ENCODE data around the gene ZDHHC11B. TPM values are rescaled to one million over a fixed set of nuclear protein-coding genes. Genes with fewer than 3 reads are reported as not detected.

Gene ZDHHC11B
- total RNA-seq, 1 experiment from 2014 or later: 3.8 TPM

GRCh38 chr5:763998-764781 is 20.3 kb downstream of the ZDHHC11B start (continued):
- TF ChIP-seq CTCF (IDR thresholded peaks at IDR 0.05 in 2 of 3, conservative IDR thresholded peaks at IDR 0.05 in 1 of 3; ENCODE audit: borderline replicate concordance in 1 of 3, insufficient read depth in 1 of 3, low read depth in 2 of 3, low read length in 2 of 3) (no peak), EGR1 (IDR thresholded peaks at IDR 0.05; ENCODE audit: low read depth) (no peak), FOSL1 (IDR thresholded peaks at IDR 0.05; ENCODE audit: low read depth) (no peak), EZH2phosphoT487 (IDR thresholded peaks at IDR 0.05; ENCODE audit: borderline replicate concordance) (no peak), ATF3 (IDR thresholded peaks at IDR 0.05) (no peak), SP1 (IDR thresholded peaks at IDR 0.05; ENCODE audit: low read depth) (no peak), TCF7L2 (IDR thresholded peaks at IDR 0.05; ENCODE audit: borderline replicate concordance, extremely low read depth, insufficient read depth, insufficient read length) (no peak), SIN3A (IDR thresholded peaks at IDR 0.05; ENCODE audit: low read depth) (no peak), MAX (IDR thresholded peaks at IDR 0.05) (no peak), ELF1 (IDR thresholded peaks at IDR 0.05; ENCODE audit: borderline replicate concordance, low read depth) (no peak)

DNA sequence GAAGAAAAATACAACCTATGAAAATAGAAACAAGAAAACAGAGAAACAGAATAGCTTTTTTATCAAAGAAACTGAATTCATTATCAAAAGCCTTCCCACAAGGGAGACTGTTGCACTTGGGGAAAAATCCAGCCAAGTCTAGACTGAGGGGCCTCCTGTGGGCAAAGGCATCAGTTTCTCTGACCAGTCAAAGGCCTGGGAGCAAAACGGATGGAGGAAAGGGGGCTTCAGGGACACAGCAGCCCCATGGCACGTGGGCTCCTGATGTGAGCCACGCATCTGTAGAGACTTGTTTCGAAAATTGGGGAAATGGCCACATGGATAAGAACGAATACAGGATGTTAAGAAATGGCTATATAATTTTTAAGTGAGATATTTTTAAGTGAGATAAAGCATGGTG is 21.1 kb downstream of the ZDHHC11B start:
- Histone ChIP-seq H3K9me3 (ENCODE audit: control insufficient read depth in 1 of 2, insufficient read depth in 1 of 2, low read depth in 1 of 2, low read length in 2 of 2) (no peaks in the 10 kb centered on the region), H3K4me3 (replicated peaks in 1 of 2; ENCODE audit: low read depth in 1 of 2, low read length in 2 of 2) (no peak overlapping the region), H3K27me3 (ENCODE audit: insufficient read depth, low read length) (no peaks in the 10 kb centered on the region), H3K27ac (ENCODE audit: low read depth, low read length) (no peak overlapping the region), H3K4me2 (ENCODE audit: low read length) (no peak overlapping the region), H3K9me2 (ENCODE audit: insufficient read depth) (no peaks in the 10 kb centered on the region), H3K9ac (ENCODE audit: low read length) (no peak overlapping the region), H4K20me1 (ENCODE audit: insufficient read depth) (no peaks in the 10 kb centered on the region), H3K4me1 (ENCODE audit: control insufficient read depth in 1 of 2, insufficient read depth in 2 of 2, low read length in 2 of 2) (no peaks in the 10 kb centered on the region), H3K36me3 (ENCODE audit: control insufficient read depth in 1 of 2, insufficient read depth in 2 of 2, low read length in 2 of 2) (no peaks in the 10 kb centered on the region), H2AFZ (ENCODE audit: low read depth, low read length, poor library complexity, severe bottlenecking) (no peak overlapping the region), H3K79me2 (ENCODE audit: insufficient read depth, low read length) (no peaks in the 10 kb centered on the region)
- POLR2A ChIA-PET: no interaction called here
- intact Hi-C loops (cut with micrococcal nuclease): no loop called here
- BruUV-seq (replicated peaks): no TSS peak
- CTCF ChIA-PET: no interaction called here
- TF ChIP-seq POLR2A (IDR thresholded peaks at IDR 0.05; ENCODE audit: borderline replicate concordance, extremely low read depth, insufficient read depth, insufficient read length): no peak
- TF ChIP-seq SRF (IDR thresholded peaks at IDR 0.05; ENCODE audit: low read depth): no peak
- no peak for TF ChIP-seq CBX3 (IDR thresholded peaks at IDR 0.05; ENCODE audit: low read depth)
- no peak for TF ChIP-seq YY1 (IDR thresholded peaks at IDR 0.05; ENCODE audit: extremely low read depth, insufficient replicate concordance, low read depth, low read length)
- no peak for TF ChIP-seq SIN3A (IDR thresholded peaks at IDR 0.05; ENCODE audit: low read depth)
- no peak for TF ChIP-seq EGR1 (IDR thresholded peaks at IDR 0.05; ENCODE audit: low read depth)
- no peak for TF ChIP-seq ELF1 (IDR thresholded peaks at IDR 0.05; ENCODE audit: borderline replicate concordance, low read depth)
- TF ChIP-seq ZFX (IDR thresholded peaks at IDR 0.05): no peak
- no peak for TF ChIP-seq TCF7L2 (IDR thresholded peaks at IDR 0.05; ENCODE audit: borderline replicate concordance, extremely low read depth, insufficient read depth, insufficient read length)
- TF ChIP-seq RAD21 (IDR thresholded peaks at IDR 0.05; ENCODE audit: low read depth): no peak
- no peak for TF ChIP-seq CTCF (IDR thresholded peaks at IDR 0.05 in 2 of 3, conservative IDR thresholded peaks at IDR 0.05 in 1 of 3; ENCODE audit: borderline replicate concordance in 1 of 3, insufficient read depth in 1 of 3, low read depth in 2 of 3, low read length in 2 of 3)
- no peak for TF ChIP-seq CEBPB (IDR thresholded peaks at IDR 0.05; ENCODE audit: low read depth)
- TF ChIP-seq EZH2 (IDR thresholded peaks at IDR 0.05): no peak
- no peak for TF ChIP-seq ATF3 (IDR thresholded peaks at IDR 0.05)
- TF ChIP-seq SP1 (IDR thresholded peaks at IDR 0.05; ENCODE audit: low read depth): no peak
- no peak for TF ChIP-seq FOSL1 (IDR thresholded peaks at IDR 0.05; ENCODE audit: low read depth)
- TF ChIP-seq MAX (IDR thresholded peaks at IDR 0.05): no peak
- TF ChIP-seq JUND (IDR thresholded peaks at IDR 0.05): no peak
- no peak for TF ChIP-seq ZNF274 (IDR thresholded peaks at IDR 0.05; ENCODE audit: low read depth, low read length)
- DNase-seq (ENCODE audit: low read depth, low spot score): no peak
- no peak for ATAC-seq
- RAD21 ChIA-PET (ENCODE audit: low non-redundant PET in 1 of 2, low total read pairs in 2 of 2, uncharacterized antibody in 2 of 2, unreplicated experiment in 2 of 2): no interaction called here

All from HCT116 (cell line).